ENCODE data around the gene SEC16A.
A peak's percentile ranks its signal among the peaks of the same experiment; 100 is the strongest.

SEC16A gene

GRCh38 chr9:136411378-136411777 is 71.5 kb downstream of the SEC16A start:
- H2BK5ac ChIP-seq (ENCODE audit: low read length): no peak overlapping the region
- no peak overlapping the region for H2AK5ac ChIP-seq (ENCODE audit: low read depth, low read length)
- H3K27me3 ChIP-seq (ENCODE audit: control insufficient read depth in 3 of 3, insufficient read depth in 3 of 3, low read depth in 1 of 3, low read length in 3 of 3): no peaks in the 10 kb centered on the region
- no peak overlapping the region for H4K91ac ChIP-seq (ENCODE audit: low read depth, low read length, poor library complexity)
- no peak overlapping the region for H3K23ac ChIP-seq (ENCODE audit: low read depth, low read length, poor library complexity)
- H3K18ac ChIP-seq (ENCODE audit: low read length): no peak overlapping the region
- H3K14ac ChIP-seq (ENCODE audit: low read length): no peak overlapping the region
- H3K79me1 ChIP-seq (ENCODE audit: low read depth, low read length): peaks cover 25% of the 10 kb centered on the region
- H2BK15ac ChIP-seq (ENCODE audit: low read length): no peak overlapping the region
- peak overlapping the region; percentile 95 for H3K4me2 ChIP-seq (ENCODE audit: insufficient read depth, low read length, poor library complexity, severe bottlenecking)
- no peak overlapping the region for H3K27ac ChIP-seq (replicated peaks; ENCODE audit: low read length)
- peaks cover 15 to 16% of the 10 kb centered on the region in 2 donors for H3K4me1 ChIP-seq (ENCODE audit: control insufficient read depth in 2 of 2, insufficient read depth in 1 of 2, low read depth in 1 of 2, low read length in 2 of 2)
- H2BK12ac ChIP-seq (ENCODE audit: low read length): no peak overlapping the region
- H3K4me3 ChIP-seq (ENCODE audit: low read length in 2 of 2): peak overlapping the region; percentile 69 to 96
- H2AFZ ChIP-seq (ENCODE audit: low read length): no peak overlapping the region
- H3K36me3 ChIP-seq (replicated peaks in 1 of 2; ENCODE audit: control insufficient read depth in 2 of 2, insufficient read depth in 2 of 2, low read length in 2 of 2): peaks cover 33 to 68% of the 10 kb centered on the region in 2 donors
- no CpG with 5 or more reads among the region's 4 CpGs for WGBS, 2 donors (ENCODE audit: extremely low coverage in 2 of 2, insufficient read length in 2 of 2, insufficient replicate concordance in 1 of 2)
- no peak overlapping the region for H3K4ac ChIP-seq (ENCODE audit: low read length)
- no peak overlapping the region for H2BK120ac ChIP-seq (ENCODE audit: low read depth, low read length)
- no peak overlapping the region for H4K8ac ChIP-seq (ENCODE audit: low read depth, low read length)
- no peak for DNase-seq (ENCODE audit: low spot score)
- peak overlapping the region; percentile 9 for H3K9ac ChIP-seq (ENCODE audit: low read depth, low read length, poor library complexity)
- peaks cover 0 to 3% of the 10 kb centered on the region in 2 donors for H3K9me3 ChIP-seq (replicated peaks in 1 of 2; ENCODE audit: control insufficient read depth in 2 of 2, insufficient read depth in 1 of 2, low read depth in 1 of 2, low read length in 2 of 2)

DNA sequence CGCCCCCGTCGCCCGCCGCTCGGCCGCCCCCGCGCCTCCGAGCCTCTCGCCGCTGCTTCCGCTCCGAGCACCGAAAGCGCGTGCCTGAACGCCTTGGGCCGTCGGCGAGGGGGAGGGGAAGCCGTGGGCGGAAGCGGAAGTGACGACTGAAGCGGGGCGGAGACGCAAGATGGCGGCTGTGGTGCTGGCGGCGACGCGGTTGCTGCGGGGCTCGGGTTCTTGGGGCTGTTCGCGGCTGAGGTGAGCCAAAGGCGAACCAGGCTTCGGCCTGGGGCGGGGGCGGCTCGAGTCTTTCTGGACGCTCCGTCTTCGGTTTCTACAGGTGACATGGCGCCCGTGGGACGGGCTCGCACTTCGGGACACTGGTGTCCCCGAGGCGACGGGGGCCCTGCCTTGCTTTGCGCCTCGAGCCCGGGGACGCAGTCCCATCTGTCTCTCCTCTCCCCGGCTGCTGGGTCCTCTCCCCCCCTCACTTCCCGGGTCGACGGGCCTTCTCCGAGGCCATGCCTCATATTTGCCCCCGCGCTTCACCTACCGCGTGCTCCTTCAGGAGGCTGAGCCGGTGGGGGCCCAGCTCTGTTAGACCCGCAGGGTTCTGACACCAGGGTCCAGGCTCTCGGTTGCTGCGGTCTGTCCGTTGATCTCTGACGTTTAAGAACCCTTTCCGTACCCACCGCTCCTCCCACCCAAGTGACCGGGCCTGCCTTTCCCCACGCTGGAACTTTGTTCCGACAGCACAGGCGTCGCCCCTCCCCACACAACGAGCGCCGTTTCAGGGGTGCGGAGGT is 72.1 kb downstream of the SEC16A start, which contains the start of the genes ENTR1 and PMPCA:
Gene ENTR1, minus strand, starts transcription at position 115 of the 788 bp plus-strand sequence. CDS start 217 bp downstream, outside the sequence.
Gene PMPCA, plus strand, starts transcription at position 159 of the 788 bp plus-strand sequence. Its CDS starts 11 bp downstream, at position 170.
- Histone ChIP-seq H2BK5ac (ENCODE audit: low read length) (peak within 1 kb of the TSS; percentile 97), H3K27me3 (ENCODE audit: control insufficient read depth in 3 of 3, insufficient read depth in 3 of 3, low read depth in 1 of 3, low read length in 3 of 3) (no peaks in the 10 kb centered on the region), H3K79me1 (ENCODE audit: low read depth, low read length) (peaks cover 25% of the 10 kb centered on the region), H3K14ac (ENCODE audit: low read length) (peak within 1 kb of the TSS; percentile 99), H3K23ac (ENCODE audit: low read depth, low read length, poor library complexity) (peak within 1 kb of the TSS; percentile 97), H3K4me1 (ENCODE audit: control insufficient read depth in 2 of 2, insufficient read depth in 1 of 2, low read depth in 1 of 2, low read length in 2 of 2) (peaks cover 15 to 16% of the 10 kb centered on the region in 2 donors), H3K4me3 (ENCODE audit: low read length in 2 of 2) (peak within 1 kb of the TSS; percentile 69 to 96), H2AFZ (ENCODE audit: low read length) (peak within 1 kb of the TSS; percentile 90), H3K9me3 (replicated peaks in 1 of 2; ENCODE audit: control insufficient read depth in 2 of 2, insufficient read depth in 1 of 2, low read depth in 1 of 2, low read length in 2 of 2) (peaks cover 0 to 3% of the 10 kb centered on the region in 2 donors), H2BK15ac (ENCODE audit: low read length) (peak within 1 kb of the TSS; percentile 51), H3K9ac (ENCODE audit: low read depth, low read length, poor library complexity) (peak within 1 kb of the TSS; percentile 93), H3K27ac (replicated peaks; ENCODE audit: low read length) (peak within 1 kb of the TSS; percentile 37), H2BK120ac (ENCODE audit: low read depth, low read length) (peak within 1 kb of the TSS; percentile 81), H4K8ac (ENCODE audit: low read depth, low read length) (no peak within 1 kb of the TSS), H3K4me2 (ENCODE audit: insufficient read depth, low read length, poor library complexity, severe bottlenecking) (peak within 1 kb of the TSS; percentile 99), H3K18ac (ENCODE audit: low read length) (peak within 1 kb of the TSS; percentile 95), H2AK5ac (ENCODE audit: low read depth, low read length) (peak within 1 kb of the TSS; percentile 95), H3K4ac (ENCODE audit: low read length) (peak within 1 kb of the TSS; percentile 54), H2BK12ac (ENCODE audit: low read length) (no peak within 1 kb of the TSS), H4K91ac (ENCODE audit: low read depth, low read length, poor library complexity) (no peak within 1 kb of the TSS), H3K36me3 (replicated peaks in 1 of 2; ENCODE audit: control insufficient read depth in 2 of 2, insufficient read depth in 2 of 2, low read length in 2 of 2) (peaks cover 30 to 67% of the 10 kb centered on the region in 2 donors)
- WGBS, 2 donors (ENCODE audit: extremely low coverage in 2 of 2, insufficient read length in 2 of 2, insufficient replicate concordance in 1 of 2): no CpG with 5 or more reads among the region's 83 CpGs
- peak; percentile 88 for DNase-seq (ENCODE audit: low spot score)

- Histone ChIP-seq H3K79me1 (ENCODE audit: low read depth, low read length) (peaks cover 25% of the 10 kb centered on the region), H3K27me3 (ENCODE audit: control insufficient read depth in 3 of 3, insufficient read depth in 3 of 3, low read depth in 1 of 3, low read length in 3 of 3) (no peaks in the 10 kb centered on the region), H2BK5ac (ENCODE audit: low read length) (peak overlapping the region; percentile 97), H3K9ac (ENCODE audit: low read depth, low read length, poor library complexity) (peak overlapping the region; percentile 89), H3K4ac (ENCODE audit: low read length) (peak overlapping the region; percentile 54), H3K14ac (ENCODE audit: low read length) (peak overlapping the region; percentile 47), H2BK120ac (ENCODE audit: low read depth, low read length) (peak overlapping the region; percentile 81), H2AFZ (ENCODE audit: low read length) (peak overlapping the region; percentile 77), H2AK5ac (ENCODE audit: low read depth, low read length) (peak overlapping the region; percentile 95), H3K23ac (ENCODE audit: low read depth, low read length, poor library complexity) (peak overlapping the region; percentile 90), H4K91ac (ENCODE audit: low read depth, low read length, poor library complexity) (no peak overlapping the region), H3K4me1 (ENCODE audit: control insufficient read depth in 2 of 2, insufficient read depth in 1 of 2, low read depth in 1 of 2, low read length in 2 of 2) (peaks cover 15 to 16% of the 10 kb centered on the region in 2 donors), H4K8ac (ENCODE audit: low read depth, low read length) (no peak overlapping the region), H3K4me2 (ENCODE audit: insufficient read depth, low read length, poor library complexity, severe bottlenecking) (peak overlapping the region; percentile 99), H3K36me3 (replicated peaks in 1 of 2; ENCODE audit: control insufficient read depth in 2 of 2, insufficient read depth in 2 of 2, low read length in 2 of 2) (peaks cover 34 to 68% of the 10 kb centered on the region in 2 donors), H3K9me3 (replicated peaks in 1 of 2; ENCODE audit: control insufficient read depth in 2 of 2, insufficient read depth in 1 of 2, low read depth in 1 of 2, low read length in 2 of 2) (peaks cover 0 to 3% of the 10 kb centered on the region in 2 donors), H2BK15ac (ENCODE audit: low read length) (no peak overlapping the region), H3K18ac (ENCODE audit: low read length) (peak overlapping the region; percentile 90), H3K4me3 (ENCODE audit: low read length in 2 of 2) (peak overlapping the region; percentile 69 to 96), H3K27ac (replicated peaks; ENCODE audit: low read length) (no peak overlapping the region), H2BK12ac (ENCODE audit: low read length) (no peak overlapping the region)
- DNase-seq (ENCODE audit: low spot score): no peak
- WGBS, 2 donors (ENCODE audit: extremely low coverage in 2 of 2, insufficient read length in 2 of 2, insufficient replicate concordance in 1 of 2): no CpG with 5 or more reads among the region's 71 CpGs
Observed at GRCh38 chr9:136409557-136410455, 73.0 kb downstream of the SEC16A start.
